ENCODE data around the gene LSM3.
"Not testable (repeated sequence)": the region's sequence is repeated elsewhere in the genome, so short reads cannot be mapped to it uniquely, and the experiment has no call there.

Gene LSM3

GRCh38 chr3:14222457-14222856, 43.8 kb downstream of the LSM3 start:
- DNase-seq (ENCODE audit: low spot score), result no peak

- DNase-seq (ENCODE audit: low spot score), result no peak
Observed at GRCh38 chr3:14222900-14223594, 44.4 kb downstream of the LSM3 start.

DNA sequence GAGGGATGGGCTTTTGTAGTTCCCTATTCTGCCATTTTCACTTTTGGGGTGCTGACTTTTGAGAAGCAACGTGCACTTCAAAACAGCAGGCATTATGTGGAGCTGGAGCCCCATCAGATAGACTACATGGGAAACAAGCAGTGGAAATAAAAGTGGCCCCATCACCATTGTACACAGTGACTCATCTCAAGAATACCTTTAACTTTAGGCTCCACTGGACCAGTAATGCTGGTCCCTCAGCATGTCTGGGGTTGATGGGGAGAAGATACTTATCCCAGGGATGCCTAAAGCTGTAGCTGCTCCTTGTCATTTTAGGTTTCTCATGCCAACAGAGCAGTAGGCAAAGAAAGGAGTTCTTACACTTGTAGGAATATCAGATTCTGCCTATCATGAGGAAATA, 45.0 kb downstream of the LSM3 start:
- DNase-seq (ENCODE audit: low spot score), result no peak

- no peak for DNase-seq (ENCODE audit: low spot score)
Observed at GRCh38 chr3:14224895-14225294, 46.3 kb downstream of the LSM3 start.

- no peak for DNase-seq (ENCODE audit: low spot score)
Observed at GRCh38 chr3:14225421-14225820, 46.8 kb downstream of the LSM3 start.

DNA sequence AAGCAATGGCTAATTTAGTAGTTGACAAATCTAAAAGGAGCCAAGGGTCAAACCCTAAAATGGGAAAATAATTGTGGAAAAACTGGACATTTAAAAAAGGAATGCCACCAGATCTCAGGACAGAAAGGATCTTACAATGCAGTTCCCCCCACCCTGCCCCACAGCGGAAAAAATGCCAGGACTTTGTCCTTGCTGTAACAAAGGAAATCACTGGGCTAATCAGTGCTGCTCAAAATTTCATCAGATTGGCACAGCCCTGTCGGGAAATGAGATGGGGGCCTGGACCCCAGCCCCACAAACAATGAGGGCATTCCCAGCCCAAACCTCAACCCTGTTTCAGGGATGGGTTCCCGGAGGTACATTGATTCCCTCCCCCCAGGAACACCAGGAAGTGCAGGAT, 47.7 kb downstream of the LSM3 start:
- DNase-seq (ENCODE audit: low spot score), result not testable (repeated sequence)

GRCh38 chr3:14227856-14228255, 49.2 kb downstream of the LSM3 start:
- DNase-seq (ENCODE audit: low spot score), result no peak

DNA sequence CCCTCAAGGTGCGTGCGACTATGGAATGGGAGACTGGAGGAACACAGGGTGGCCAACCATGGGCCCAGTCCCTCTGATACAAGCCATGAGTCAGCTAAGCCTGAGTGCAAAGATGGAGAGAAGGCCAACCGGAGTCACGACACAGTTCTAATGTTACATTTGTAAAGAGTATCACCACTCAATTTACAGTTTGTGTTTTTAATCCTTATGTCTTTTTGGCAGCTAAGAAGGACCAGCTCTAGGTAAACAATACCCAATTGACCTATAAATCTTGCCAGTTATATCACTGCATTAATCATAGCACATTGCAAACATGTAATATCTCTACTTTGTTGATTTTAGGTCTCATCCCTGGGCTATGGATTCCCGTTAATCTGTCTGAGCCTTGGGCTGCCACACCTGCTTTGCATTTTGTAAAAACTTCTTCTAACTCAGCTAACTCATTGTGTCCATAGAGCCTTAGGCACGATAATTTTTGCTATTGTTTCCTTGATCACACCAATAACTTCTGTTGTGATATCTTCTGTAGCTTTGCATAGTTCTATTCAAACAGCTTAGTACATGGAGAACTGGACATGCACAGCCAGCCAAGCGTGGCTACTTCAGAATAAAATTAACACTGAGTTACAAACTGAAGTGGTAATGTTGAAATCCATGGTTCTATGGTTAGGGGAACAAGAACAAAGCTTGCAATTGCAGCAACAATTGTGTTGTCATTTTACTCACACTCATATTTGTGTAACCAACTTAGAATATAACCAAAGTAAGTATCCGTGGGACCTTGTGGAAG, 50.3 kb downstream of the LSM3 start:
- no peak for DNase-seq (ENCODE audit: low spot score)

GRCh38 chr3:14229695-14230094, 51.1 kb downstream of the LSM3 start:
- not testable (repeated sequence) for DNase-seq (ENCODE audit: low spot score)

DNA sequence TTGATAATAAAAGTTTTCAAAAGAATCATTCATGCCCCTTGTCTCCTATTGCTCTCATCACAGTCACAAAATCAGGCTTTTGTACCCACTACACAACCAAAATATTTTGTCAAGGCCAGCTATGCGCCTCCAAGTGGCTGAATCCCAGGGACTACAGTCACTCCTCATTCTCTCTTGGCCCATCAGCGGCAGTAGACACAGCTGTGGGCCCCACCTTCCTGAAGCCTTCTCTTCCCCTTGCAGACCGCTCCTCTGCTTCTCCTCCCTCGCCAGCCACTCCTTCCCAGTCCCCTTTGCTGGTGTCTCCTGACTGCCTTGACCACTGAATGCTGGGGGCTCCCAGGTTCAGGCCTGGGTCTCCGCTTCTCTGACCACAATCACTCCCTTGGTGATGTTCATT, 52.1 kb downstream of the LSM3 start:
- DNase-seq (ENCODE audit: low spot score), result no peak

GRCh38 chr3:14231145-14231990, 52.8 kb downstream of the LSM3 start:
- no peak for DNase-seq (ENCODE audit: low spot score)

- no peak for DNase-seq (ENCODE audit: low spot score)
Observed at GRCh38 chr3:14231998-14232501, 53.4 kb downstream of the LSM3 start.

- DNase-seq (ENCODE audit: low spot score), result no peak
Observed at GRCh38 chr3:14234251-14235002, 55.8 kb downstream of the LSM3 start.

DNA sequence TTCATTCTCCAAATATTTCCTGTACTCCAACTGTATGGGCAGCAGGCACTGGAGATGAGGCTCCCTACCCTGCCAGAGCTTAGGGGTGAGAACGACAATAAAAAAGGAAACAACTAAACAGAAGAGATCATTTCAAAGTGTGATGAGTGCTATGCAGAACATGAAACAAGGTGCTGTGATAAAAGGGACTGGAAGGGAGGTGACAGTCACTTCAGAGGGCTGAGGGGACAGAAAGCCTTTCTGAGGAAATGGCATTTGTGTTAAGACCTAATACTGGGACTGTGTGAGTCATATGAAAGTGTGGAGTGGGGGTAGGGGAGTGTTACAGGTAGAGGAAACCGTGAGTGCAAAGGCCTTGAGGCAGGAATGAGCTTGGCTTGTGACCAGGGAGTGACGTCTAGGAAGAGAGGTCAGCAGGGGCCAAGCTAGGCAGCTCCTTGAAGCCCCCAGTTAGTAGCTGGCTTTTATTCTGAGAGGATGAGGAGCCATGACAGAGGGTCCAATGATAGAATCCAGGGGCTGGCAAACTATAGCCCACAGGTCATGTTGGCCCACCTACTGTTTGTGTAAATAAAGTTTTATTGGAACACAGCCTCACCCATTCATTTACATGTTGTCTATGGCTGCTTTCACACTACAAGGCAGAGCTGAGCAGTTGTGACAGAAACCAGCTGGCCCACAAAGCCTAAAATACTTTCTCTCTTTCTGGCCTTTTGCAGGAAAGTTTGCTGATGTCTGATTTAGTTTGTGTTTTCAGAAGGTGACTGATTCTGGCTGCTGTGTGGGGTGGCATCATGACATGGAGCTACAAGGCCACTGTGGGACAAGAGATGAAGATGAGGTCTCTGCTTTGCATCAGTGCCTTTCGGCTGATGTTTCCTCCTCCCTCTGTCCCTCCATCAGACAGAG, 56.6 kb downstream of the LSM3 start:
- DNase-seq (ENCODE audit: low spot score), result no peak

- DNase-seq (ENCODE audit: low spot score), result no peak
Observed at GRCh38 chr3:14235912-14236295, 57.3 kb downstream of the LSM3 start.

DNA sequence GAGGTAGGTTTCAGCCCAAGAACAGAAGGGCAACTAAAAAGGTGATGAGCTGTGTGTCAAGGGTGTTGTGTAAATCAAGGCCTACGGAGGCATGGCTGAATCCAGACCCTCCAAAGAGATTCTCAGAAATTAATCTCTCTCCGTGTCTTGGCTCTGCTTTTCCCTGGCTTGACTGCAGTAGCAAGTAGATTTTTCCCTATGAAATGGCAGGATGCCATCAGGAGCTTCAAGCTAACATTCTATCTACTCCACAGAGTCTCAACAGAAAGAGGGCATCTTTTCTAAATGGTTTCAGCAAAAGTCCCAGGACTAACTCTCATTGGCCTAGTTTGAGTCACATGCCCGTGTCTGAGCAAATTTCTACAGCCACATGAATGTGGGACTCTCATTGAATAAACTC, 58.3 kb downstream of the LSM3 start:
- DNase-seq (ENCODE audit: low spot score), result no peak

GRCh38 chr3:14237457-14237856, 58.8 kb downstream of the LSM3 start:
- no peak for DNase-seq (ENCODE audit: low spot score)

DNA sequence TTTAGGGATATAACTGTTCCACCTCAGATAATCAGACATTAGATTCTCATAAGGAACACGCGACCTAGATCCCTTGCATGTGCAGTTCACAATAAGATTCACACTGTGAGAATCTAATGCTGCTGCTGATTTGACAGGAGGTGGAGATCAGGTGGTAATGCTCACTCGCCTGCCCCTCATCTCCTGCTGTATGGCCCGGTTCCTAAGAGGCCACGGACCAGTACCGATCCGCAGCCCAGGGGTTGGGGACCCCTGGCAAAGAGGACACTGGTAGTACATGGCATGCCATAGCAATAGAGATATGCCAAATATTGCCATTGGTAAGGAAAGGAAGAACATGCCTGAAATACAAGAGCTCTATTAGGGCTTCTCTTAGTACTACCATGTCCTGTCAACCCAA, 59.7 kb downstream of the LSM3 start:
- DNase-seq (ENCODE audit: low spot score), result no peak

- DNase-seq (ENCODE audit: low spot score), result no peak
Observed at GRCh38 chr3:14238930-14239329, 60.3 kb downstream of the LSM3 start.

DNA sequence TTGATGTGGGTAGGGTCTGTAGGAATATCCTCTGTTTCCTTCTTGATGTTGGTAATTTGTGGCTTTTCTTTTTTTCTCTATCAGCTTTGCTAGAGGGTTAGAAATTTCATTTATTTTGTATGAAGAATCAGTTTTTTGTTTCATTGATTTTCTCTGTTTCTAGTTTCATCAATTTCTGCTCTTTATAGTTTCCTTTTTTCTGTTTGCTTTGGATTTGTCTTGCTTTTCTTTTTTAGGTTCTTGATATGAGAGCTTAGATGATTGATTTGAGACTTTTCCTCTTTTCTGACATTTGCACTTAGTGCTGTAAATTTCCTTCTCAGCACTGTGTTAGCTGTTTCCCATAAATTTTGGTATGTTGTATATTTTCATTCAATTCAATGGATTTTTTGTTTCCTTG, 61.3 kb downstream of the LSM3 start:
- DNase-seq (ENCODE audit: low spot score), result no peak

DNA sequence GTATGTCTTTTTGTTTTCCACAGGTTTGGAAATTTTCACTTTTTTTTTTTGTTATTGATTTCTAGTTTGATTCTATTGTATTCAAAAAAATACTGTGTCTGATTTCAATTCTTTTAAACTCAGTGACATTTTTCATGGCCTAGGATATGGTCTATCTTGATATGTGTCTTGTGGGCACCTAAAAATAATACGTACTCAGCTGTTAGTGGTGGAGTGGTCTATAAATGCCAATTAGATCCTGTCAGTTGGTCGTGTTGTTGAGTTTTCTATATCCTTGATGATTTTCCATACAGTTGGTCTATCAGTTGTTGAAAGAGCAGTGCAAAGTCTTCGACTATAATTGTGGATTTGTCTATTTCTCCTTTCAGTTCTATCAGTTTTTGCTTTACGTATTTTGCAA, 61.7 kb downstream of the LSM3 start:
- no peak for DNase-seq (ENCODE audit: low spot score)
